ENCODE measurements around the gene CRAT. TPM values are rescaled to one million over a fixed set of nuclear protein-coding genes. Genes with fewer than 3 reads are reported as not detected.

CRAT gene
- total RNA-seq, 4 donors from 2014 or later: 137 to 167 (median 144) TPM

DNA sequence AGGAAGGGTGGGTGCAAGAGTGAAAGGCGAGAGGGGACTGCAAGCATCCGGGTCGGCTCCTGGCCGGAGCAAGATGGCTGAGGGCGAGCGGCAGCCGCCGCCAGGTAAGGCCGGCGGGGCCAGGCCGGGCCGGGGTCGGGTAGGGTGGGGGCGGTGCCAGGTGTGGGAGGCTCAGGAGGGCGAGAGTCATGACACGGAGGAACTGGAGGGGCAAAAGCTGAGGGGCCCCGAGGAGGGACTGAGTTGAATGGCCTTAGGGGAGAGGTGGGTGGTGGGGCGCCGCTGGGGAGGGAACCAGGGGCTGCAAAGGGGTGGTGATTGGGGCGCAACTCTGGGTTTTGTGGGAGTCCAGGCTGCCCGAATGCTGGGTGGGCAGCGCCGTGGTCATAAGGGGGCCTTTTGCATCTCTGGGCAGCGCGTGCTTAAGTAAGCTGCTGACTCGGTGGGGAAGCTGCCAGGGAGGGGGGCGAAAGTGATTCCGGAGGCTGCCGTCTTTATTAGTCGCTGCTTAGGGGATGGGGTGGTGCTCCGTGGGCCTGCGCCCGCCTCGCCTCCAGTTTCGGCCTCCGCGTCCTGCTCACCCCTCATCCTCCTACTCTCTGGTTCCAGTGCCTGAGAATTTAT is 1.0 kb upstream of the CRAT start:
- ATAC-seq: peak; percentile 14
- Histone ChIP-seq H3K27me3 (no peaks in the 10 kb centered on the region), H3K36me3 (no peaks in the 10 kb centered on the region), H3K4me3 (peak overlapping the region; percentile 68 to 94 (median 78)), H3K9me3 (no peaks in the 10 kb centered on the region), H3K4me1 (peaks cover 50 to 62% of the 10 kb centered on the region in 2 donors), H3K27ac (peak overlapping the region; percentile 92 to 99 (median 96))
- intact Hi-C loops (cut with DNase I; ENCODE audit: low total_unique reads) (loop anchor here (2.0 kb wide), 2 partner anchors 31 to 83 kb away; partner anchors contain the start of genes DOLPP1 and SH3GLB2), in situ Hi-C loops (cut with MboI; ENCODE audit: low sequenced_read_pairs in 4 of 4) (no loop called here)
- no peak for DNase-seq
- TF ChIP-seq POLR2A (IDR thresholded peaks at IDR 0.05): no peak
- TF ChIP-seq, protein P1, sequence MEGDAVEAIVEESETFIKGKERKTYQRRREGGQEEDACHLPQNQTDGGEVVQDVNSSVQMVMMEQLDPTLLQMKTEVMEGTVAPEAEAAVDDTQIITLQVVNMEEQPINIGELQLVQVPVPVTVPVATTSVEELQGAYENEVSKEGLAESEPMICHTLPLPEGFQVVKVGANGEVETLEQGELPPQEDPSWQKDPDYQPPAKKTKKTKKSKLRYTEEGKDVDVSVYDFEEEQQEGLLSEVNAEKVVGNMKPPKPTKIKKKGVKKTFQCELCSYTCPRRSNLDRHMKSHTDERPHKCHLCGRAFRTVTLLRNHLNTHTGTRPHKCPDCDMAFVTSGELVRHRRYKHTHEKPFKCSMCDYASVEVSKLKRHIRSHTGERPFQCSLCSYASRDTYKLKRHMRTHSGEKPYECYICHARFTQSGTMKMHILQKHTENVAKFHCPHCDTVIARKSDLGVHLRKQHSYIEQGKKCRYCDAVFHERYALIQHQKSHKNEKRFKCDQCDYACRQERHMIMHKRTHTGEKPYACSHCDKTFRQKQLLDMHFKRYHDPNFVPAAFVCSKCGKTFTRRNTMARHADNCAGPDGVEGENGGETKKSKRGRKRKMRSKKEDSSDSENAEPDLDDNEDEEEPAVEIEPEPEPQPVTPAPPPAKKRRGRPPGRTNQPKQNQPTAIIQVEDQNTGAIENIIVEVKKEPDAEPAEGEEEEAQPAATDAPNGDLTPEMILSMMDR (IDR thresholded peaks at IDR 0.05 in 4 of 5, conservative IDR thresholded peaks at IDR 0.05 in 1 of 5): no peak

GRCh38 chr9:129109952-129110739 is 447 bp downstream of the CRAT start:
- no peak for TF ChIP-seq POLR2A (IDR thresholded peaks at IDR 0.05)
- TF ChIP-seq, protein P1 (IDR thresholded peaks at IDR 0.05 in 4 of 5, conservative IDR thresholded peaks at IDR 0.05 in 1 of 5): no peak
- Histone ChIP-seq H3K27ac (peak overlapping the region; percentile 92 to 99 (median 96)), H3K36me3 (no peaks in the 10 kb centered on the region), H3K27me3 (no peaks in the 10 kb centered on the region), H3K4me3 (peak overlapping the region; percentile 68 to 99 (median 84)), H3K9me3 (no peaks in the 10 kb centered on the region), H3K4me1 (peaks cover 53 to 56% of the 10 kb centered on the region in 2 donors)
- peak; percentile 12 to 21 for ATAC-seq
- in situ Hi-C loops (cut with MboI; ENCODE audit: low sequenced_read_pairs in 4 of 4) (no loop called here), intact Hi-C loops (cut with DNase I; ENCODE audit: low total_unique reads) (loop anchor here (2.0 kb wide), 2 partner anchors 29 to 81 kb away; partner anchors contain the start of genes DOLPP1 and SH3GLB2)
- peak; percentile 42 to 63 for DNase-seq

- peak in 1 of 2 donors; percentile 9 for ATAC-seq
These were observed 1.1 kb downstream of the CRAT start for GRCh38 chr9:129109537-129109903.

DNA sequence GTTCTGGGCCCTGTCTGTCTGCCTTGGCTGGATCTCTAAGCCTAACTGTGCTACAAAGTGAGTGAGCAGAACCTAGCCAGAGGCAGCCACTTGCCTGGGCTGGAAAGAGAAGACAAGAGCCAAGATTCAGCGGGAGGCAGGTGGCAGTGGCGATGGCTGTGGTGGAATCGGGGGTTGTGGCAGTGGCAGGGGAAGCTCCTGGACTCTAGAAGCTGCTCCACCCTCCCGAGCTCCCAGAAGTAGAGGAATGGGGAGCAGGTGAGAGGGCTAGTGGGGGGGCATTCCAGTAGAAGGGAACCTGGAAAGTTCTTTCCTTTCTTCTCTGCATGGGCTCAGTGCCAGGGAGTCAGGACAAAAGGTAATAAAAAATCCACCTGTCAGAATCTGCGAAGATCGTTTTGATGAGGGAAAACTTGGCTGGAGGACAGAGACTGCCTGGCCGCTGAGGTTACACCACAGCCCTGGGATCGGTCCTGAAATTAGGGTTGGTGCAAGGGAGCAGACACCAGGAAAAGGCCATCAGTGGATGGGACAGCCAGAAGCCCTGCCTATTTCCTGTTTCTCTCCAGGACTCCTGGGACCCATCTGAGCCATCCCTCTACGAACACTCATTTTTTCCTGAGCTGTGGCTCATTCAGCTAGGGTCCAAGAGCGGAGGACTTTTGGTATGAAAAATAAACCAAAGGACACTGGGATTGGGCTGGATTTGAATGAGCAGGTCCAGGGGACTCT is 1.6 kb downstream of the CRAT start:
- H3K27me3 ChIP-seq: no peaks in the 10 kb centered on the region
- H3K27ac ChIP-seq: peak overlapping the region; percentile 92 to 99 (median 96)
- peak in 1 of 2 donors; percentile 8 for ATAC-seq
- DNase-seq: peak; percentile 41 to 76
- TF ChIP-seq, protein P1 (IDR thresholded peaks at IDR 0.05 in 4 of 5, conservative IDR thresholded peaks at IDR 0.05 in 1 of 5): no peak
- no peak for TF ChIP-seq POLR2A (IDR thresholded peaks at IDR 0.05)
- peak overlapping the region; percentile 68 to 99 (median 84) for H3K4me3 ChIP-seq
- peaks cover 45 to 52% of the 10 kb centered on the region in 2 donors for H3K4me1 ChIP-seq
- no peaks in the 10 kb centered on the region for H3K9me3 ChIP-seq
- no peaks in the 10 kb centered on the region for H3K36me3 ChIP-seq
- intact Hi-C loops (cut with DNase I; ENCODE audit: low total_unique reads): no loop called here
- in situ Hi-C loops (cut with MboI; ENCODE audit: low sequenced_read_pairs in 4 of 4): no loop called here

More at GRCh38 chr9:129109537-129109903, 1.1 kb downstream of the CRAT start:
- no peaks in the 10 kb centered on the region for H3K27me3 ChIP-seq
- peak overlapping the region; percentile 68 to 99 (median 84) for H3K4me3 ChIP-seq
- H3K9me3 ChIP-seq: no peaks in the 10 kb centered on the region
- peaks cover 48 to 49% of the 10 kb centered on the region in 2 donors for H3K4me1 ChIP-seq
- intact Hi-C loops (cut with DNase I; ENCODE audit: low total_unique reads): no loop called here
- H3K27ac ChIP-seq: peak overlapping the region; percentile 92 to 99 (median 96)
- TF ChIP-seq POLR2A (IDR thresholded peaks at IDR 0.05): no peak
- TF ChIP-seq, protein P1 (IDR thresholded peaks at IDR 0.05 in 4 of 5, conservative IDR thresholded peaks at IDR 0.05 in 1 of 5): no peak
- H3K36me3 ChIP-seq: no peaks in the 10 kb centered on the region
- in situ Hi-C loops (cut with MboI; ENCODE audit: low sequenced_read_pairs in 4 of 4): no loop called here
- DNase-seq: peak in 1 of 2 donors; percentile 69

All from gastrocnemius medialis (tissue), 4 donors.